Ishikawa (cell line): ENCODE results near the gene LUM.

Source experiments
- CEBPB ChIP-seq: IDR thresholded peaks from 2 replicates; pipeline ENCODE4 v1.6.1; 2012
- CREB1 ChIP-seq: IDR thresholded peaks from 2 replicates; pipeline ENCODE4 v1.6.1; 2012; ENCODE audit warnings: low read depth
- EGR1 ChIP-seq: IDR thresholded peaks from 2 replicates; pipeline ENCODE4 v1.6.1; 2012
- EP300 ChIP-seq: IDR thresholded peaks from 2 replicates; pipeline ENCODE4 v1.6.1; 2012; ENCODE audit warnings: borderline replicate concordance
- FOXM1 ChIP-seq: IDR thresholded peaks from 2 replicates; pipeline ENCODE4 v1.6.1; 2012; ENCODE audit warnings: low read depth, borderline replicate concordance
- NFIC ChIP-seq: IDR thresholded peaks from 2 replicates; pipeline ENCODE4 v1.6.1; 2012
- RAD21 ChIP-seq: IDR thresholded peaks from 2 replicates; pipeline ENCODE4 v1.6.1; 2012; ENCODE audit warnings: low read depth
- REST ChIP-seq: IDR thresholded peaks from 2 replicates; pipeline ENCODE4 v1.6.1; 2012; ENCODE audit warnings: low read depth, mild to moderate bottlenecking
- TAF1 ChIP-seq: IDR thresholded peaks from 2 replicates; pipeline ENCODE4 v1.6.1; 2012; ENCODE audit warnings: low read depth, mild to moderate bottlenecking
- TCF12 ChIP-seq: IDR thresholded peaks from 2 replicates; pipeline ENCODE4 v1.6.1; 2012; ENCODE audit warnings: low read depth
- TEAD4 ChIP-seq: IDR thresholded peaks from 2 replicates; pipeline ENCODE4 v1.6.1; 2012
- USF1 ChIP-seq: IDR thresholded peaks from 2 replicates; pipeline ENCODE4 v1.6.1; 2012
- YY1 ChIP-seq: IDR thresholded peaks from 2 replicates; pipeline ENCODE4 v1.6.1; 2012; ENCODE audit warnings: low read depth
- ZBTB7A ChIP-seq: IDR thresholded peaks from 2 replicates; pipeline ENCODE4 v1.6.1; 2012; ENCODE audit warnings: low read depth
- TF ChIP-seq, protein P1 (sequence below): IDR thresholded peaks from 2 replicates; pipeline ENCODE4 v1.6.1; 2012

Gene LUM

DNA sequence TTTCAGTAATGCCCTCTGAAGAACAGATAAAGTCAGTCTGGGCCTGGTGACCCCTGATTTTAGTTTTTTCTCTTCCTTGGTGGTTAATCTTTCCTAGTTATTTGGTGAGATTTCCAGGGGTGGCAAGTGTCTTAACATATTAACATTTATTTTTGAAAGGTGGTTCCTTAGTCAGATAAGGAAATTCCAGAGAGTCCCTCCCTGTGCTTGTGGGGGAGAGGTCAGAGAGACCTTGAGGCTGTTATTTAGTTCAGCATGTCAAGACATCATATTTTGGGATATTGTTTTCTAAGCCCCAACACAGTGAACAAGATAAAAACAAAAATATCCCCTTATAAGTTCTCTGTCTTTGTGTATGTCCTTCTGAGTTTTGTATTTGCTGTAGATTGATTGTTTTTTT lies 9.5 kb upstream of the LUM start:
- TF ChIP-seq FOXM1 (no peak), YY1 (no peak), TAF1 (no peak), TCF12 (no peak), REST (no peak), TEAD4 (no peak), EP300 (no peak), CREB1 (no peak), CEBPB (no peak), ZBTB7A (no peak), NFIC (no peak), USF1 (no peak), EGR1 (no peak), RAD21 (no peak)
- TF ChIP-seq, protein P1, sequence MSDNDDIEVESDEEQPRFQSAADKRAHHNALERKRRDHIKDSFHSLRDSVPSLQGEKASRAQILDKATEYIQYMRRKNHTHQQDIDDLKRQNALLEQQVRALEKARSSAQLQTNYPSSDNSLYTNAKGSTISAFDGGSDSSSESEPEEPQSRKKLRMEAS: no peak

- no peak for TF ChIP-seq RAD21
These were observed 7.8 kb upstream of the LUM start for GRCh38 chr12:91119089-91119488.

GRCh38 chr12:91113621-91114020 lies 2.3 kb upstream of the LUM start:
- TF ChIP-seq NFIC (no peak), RAD21 (no peak)
- TF ChIP-seq, protein P1: no peak

DNA sequence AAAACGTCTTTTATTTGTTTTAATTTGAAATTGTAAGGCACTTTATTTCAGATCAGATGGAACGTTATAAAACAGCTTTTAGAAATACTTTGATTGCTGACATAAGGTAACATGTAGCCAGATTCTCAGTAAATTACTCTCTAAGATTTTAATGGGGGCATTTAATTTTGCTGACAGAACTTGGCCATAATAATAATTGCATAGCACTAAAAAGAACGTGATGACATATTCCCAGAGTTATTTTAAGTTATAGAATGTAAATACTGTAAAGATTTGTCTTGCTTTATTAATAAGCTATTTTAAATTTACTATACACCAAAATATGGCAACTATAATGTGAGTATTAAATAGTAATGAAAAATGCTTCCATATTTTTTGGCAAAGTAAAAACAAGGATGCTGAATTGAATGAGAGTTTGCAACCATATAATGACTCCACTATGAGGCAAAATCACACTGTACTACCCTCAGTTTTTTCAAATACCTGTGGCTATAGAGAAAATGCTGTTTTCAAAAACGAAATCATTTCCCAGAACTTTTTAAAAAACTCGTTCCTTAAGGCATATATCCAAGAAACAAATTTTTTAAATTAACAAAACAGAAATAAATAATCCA lies 876 bp downstream of the LUM start:
- no peak for TF ChIP-seq TAF1
- TF ChIP-seq, protein P1: no peak
- TF ChIP-seq USF1: no peak
- no peak for TF ChIP-seq YY1
- TF ChIP-seq ZBTB7A: no peak
- no peak for TF ChIP-seq TEAD4
- no peak for TF ChIP-seq CREB1
- no peak for TF ChIP-seq REST
- TF ChIP-seq NFIC: no peak
- TF ChIP-seq CEBPB: no peak
- TF ChIP-seq FOXM1: no peak
- TF ChIP-seq EGR1: no peak
- TF ChIP-seq EP300: no peak
- no peak for TF ChIP-seq TCF12
- no peak for TF ChIP-seq RAD21

DNA sequence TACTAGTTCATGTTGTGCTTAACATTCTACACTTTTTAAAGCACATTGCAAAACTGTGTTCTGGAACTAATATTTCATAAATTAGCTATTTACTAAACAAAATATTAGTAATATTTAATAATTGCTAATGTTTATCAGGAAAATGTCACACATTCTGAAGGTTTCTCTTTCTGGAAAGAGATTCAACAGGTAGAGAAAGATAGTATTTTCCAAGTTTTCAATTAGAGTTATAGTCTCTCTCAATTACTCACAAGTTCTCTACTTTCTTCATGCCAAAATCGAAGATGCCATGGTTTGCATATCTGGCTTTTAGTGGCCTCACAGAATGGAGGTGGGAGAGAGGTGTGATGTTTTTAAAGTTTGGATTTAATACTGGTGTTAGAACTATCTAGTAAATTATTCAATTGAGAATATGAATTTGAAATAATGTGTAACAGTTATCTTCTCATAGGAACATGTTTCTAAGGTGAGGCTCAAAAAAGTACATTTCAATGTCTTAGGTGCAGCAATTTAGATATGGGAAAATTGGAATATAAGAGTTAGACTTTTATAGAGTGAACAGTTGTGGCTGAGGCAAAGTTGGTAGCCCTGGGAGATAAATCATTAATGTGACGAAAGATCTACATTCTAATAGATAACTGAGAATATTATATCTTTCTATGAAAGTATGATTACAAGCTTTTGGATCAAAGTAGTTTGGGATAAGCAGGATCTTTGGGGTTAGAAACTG lies 1.5 kb downstream of the LUM start:
- TF ChIP-seq TAF1 (no peak), USF1 (no peak), ZBTB7A (no peak)

DNA sequence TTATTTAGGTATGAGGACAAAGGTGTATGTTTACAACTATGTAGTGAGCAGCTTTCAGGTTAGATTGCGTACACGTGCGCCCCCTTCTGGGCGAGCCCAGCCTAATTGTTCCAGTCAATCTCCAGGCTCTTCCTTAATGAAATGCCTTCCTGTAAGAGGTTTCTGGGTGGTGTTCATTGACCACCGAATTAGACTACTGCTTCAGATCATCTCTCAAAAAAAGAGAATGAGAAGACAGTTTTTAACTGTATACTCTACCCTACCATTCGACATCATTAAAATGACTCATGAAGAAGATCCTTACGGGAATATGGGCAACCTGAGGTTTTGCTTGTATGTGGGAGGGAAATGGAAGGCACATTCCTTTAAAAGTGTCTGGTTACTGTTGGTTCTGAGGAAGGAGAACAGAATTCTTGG lies 2.1 kb downstream of the LUM start:
- TF ChIP-seq REST: no peak
- TF ChIP-seq RAD21: peak; percentile 57
